ENCODE measurements around the gene LAPTM4A. TPM values are rescaled to one million over a fixed set of nuclear protein-coding genes. Genes with fewer than 3 reads are reported as not detected.
A peak's percentile ranks its signal among the peaks of the same experiment; 100 is the strongest.

LAPTM4A gene
- total RNA-seq (100 to 1,000 TPM in 2 of 5 donors, 10 to 100 TPM in 3; 38.5 to 238 (median 79.9) TPM), polyA plus RNA-seq (100 to 1,000 TPM in 2 of 3 donors, 10 to 100 TPM in 1; 77.6 to 123 (median 121) TPM)
- long read RNA-seq, donor 1, transcript LAPTM4A-201 (7 exons, 1,765 nt): major isoform, 88 of 130 reads
- long read RNA-seq, donor 1, partial matches to known transcripts: 41 of 130 reads
- long read RNA-seq, donor 1, other reads (novel, unspliced or antisense): 0 of 130 reads
- long read RNA-seq, donor 2, transcript LAPTM4A-201 (7 exons, 1,765 nt): major isoform, 156 of 196 reads
- long read RNA-seq, donor 2, partial matches to known transcripts: 39 of 196 reads
- long read RNA-seq, donor 2, other reads (novel, unspliced or antisense): 0 of 196 reads
- long read RNA-seq, donor 3, transcript LAPTM4A-201 (7 exons, 1,765 nt): major isoform, 87 of 129 reads
- long read RNA-seq, donor 3, partial matches to known transcripts: 40 of 129 reads
- long read RNA-seq, donor 3, other reads (novel, unspliced or antisense): 0 of 129 reads
- long read RNA-seq, donor 4, transcript LAPTM4A-201 (7 exons, 1,765 nt): major isoform, 10 of 21 reads
- long read RNA-seq, donor 4, partial matches to known transcripts: 11 of 21 reads
- long read RNA-seq, donor 4, other reads (novel, unspliced or antisense): 0 of 21 reads
- long read RNA-seq, donor 5, transcript LAPTM4A-201 (7 exons, 1,765 nt): major isoform, 160 of 229 reads
- long read RNA-seq, donor 5, transcript LAPTM4A-202 (3 exons, 487 nt): minor isoform, 5 of 229 reads
- long read RNA-seq, donor 5, partial matches to known transcripts: 64 of 229 reads
- long read RNA-seq, donor 5, other reads (novel, unspliced or antisense): 0 of 229 reads
- long read RNA-seq, donor 6: 0 reads
- long read RNA-seq, donor 7, transcript LAPTM4A-201 (7 exons, 1,765 nt): major isoform, 193 of 282 reads
- long read RNA-seq, donor 7, partial matches to known transcripts: 82 of 282 reads
- long read RNA-seq, donor 7, other reads (novel, unspliced or antisense): 6 of 282 reads
- long read RNA-seq, donor 8, transcript LAPTM4A-201 (7 exons, 1,765 nt): major isoform, 171 of 237 reads
- long read RNA-seq, donor 8, partial matches to known transcripts: 53 of 237 reads
- long read RNA-seq, donor 8, other reads (novel, unspliced or antisense): 11 of 237 reads
- long read RNA-seq, donor 9, transcript LAPTM4A-201 (7 exons, 1,765 nt): major isoform, 134 of 235 reads
- long read RNA-seq, donor 9, partial matches to known transcripts: 90 of 235 reads
- long read RNA-seq, donor 9, other reads (novel, unspliced or antisense): 8 of 235 reads
- long read RNA-seq, donor 10, transcript LAPTM4A-201 (7 exons, 1,765 nt): major isoform, 75 of 124 reads
- long read RNA-seq, donor 10, partial matches to known transcripts: 48 of 124 reads
- long read RNA-seq, donor 10, other reads (novel, unspliced or antisense): 0 of 124 reads

- intact Hi-C loops (cut with DNase I; ENCODE audit: low total_unique reads): no loop called here
- Histone ChIP-seq H3K4me1 (peaks cover 15 to 45% (median 32%) of the 10 kb centered on the region in 4 donors), H3K27me3 (peaks cover 0 to 5% (median 0%) of the 10 kb centered on the region in 3 donors), H3K27ac (peak within 1 kb of the TSS; percentile 92 to 99 (median 98)), H3K9me3 (no peaks in the 10 kb centered on the region), H3K4me3 (peak within 1 kb of the TSS; percentile 61 to 87 (median 77)), H3K36me3 (no peaks in the 10 kb centered on the region)
- TF ChIP-seq CTCF (IDR thresholded peaks at IDR 0.05) (peak in 2 of 7 experiments; percentile 7 to 38), POLR2A (IDR thresholded peaks at IDR 0.05) (peak in 2 of 4 donors; percentile 74 to 89), EP300 (IDR thresholded peaks at IDR 0.05) (peak; percentile 69), POLR2AphosphoS5 (IDR thresholded peaks at IDR 0.05) (peak; percentile 93 to 95 (median 94))
- DNase-seq: peak; percentile 99 to 100
- WGBS, 5 donors: 0% methylated on average over 30 to 45 of the region's 45 CpGs
These were observed at the start of gene LAPTM4A for GRCh38 chr2:20051532-20052228. LAPTM4A (minus strand) TSS chr2:20051628; CDS start chr2:20051520, 108 bp downstream.

- peaks cover 0 to 7% (median 0%) of the 10 kb centered on the region in 3 donors for H3K27me3 ChIP-seq
- H3K36me3 ChIP-seq: no peaks in the 10 kb centered on the region
- H3K4me1 ChIP-seq: peaks cover 0 to 6% (median 4%) of the 10 kb centered on the region in 4 donors
- intact Hi-C loops (cut with DNase I; ENCODE audit: low total_unique reads): no loop called here
- H3K4me3 ChIP-seq: no peak overlapping the region
- DNase-seq: no peak
- TF ChIP-seq POLR2A (IDR thresholded peaks at IDR 0.05): no peak
- TF ChIP-seq EP300 (IDR thresholded peaks at IDR 0.05): no peak
- no peak for TF ChIP-seq POLR2AphosphoS5 (IDR thresholded peaks at IDR 0.05)
- TF ChIP-seq CTCF (IDR thresholded peaks at IDR 0.05): no peak
- no peak overlapping the region for H3K27ac ChIP-seq
- peaks cover 0 to 9% (median 6%) of the 10 kb centered on the region in 4 donors for H3K9me3 ChIP-seq
- 78 to 87% (median 85%) methylated on average over 4 of the region's 4 CpGs for WGBS, 5 donors
These were observed 49.3 kb upstream of the LAPTM4A start for GRCh38 chr2:20100711-20101110.

GRCh38 chr2:20099780-20100179 is 48.4 kb upstream of the LAPTM4A start:
- H3K9me3 ChIP-seq: peaks cover 0 to 9% (median 6%) of the 10 kb centered on the region in 4 donors
- H3K27ac ChIP-seq: no peak overlapping the region
- peaks cover 0 to 6% (median under 1%) of the 10 kb centered on the region in 4 donors for H3K4me1 ChIP-seq
- no peak for DNase-seq
- no peaks in the 10 kb centered on the region for H3K36me3 ChIP-seq
- WGBS, 5 donors: 80 to 90% (median 84%) methylated on average over 6 of the region's 6 CpGs
- no peaks in the 10 kb centered on the region for H3K27me3 ChIP-seq
- no peak for TF ChIP-seq POLR2AphosphoS5 (IDR thresholded peaks at IDR 0.05)
- no peak for TF ChIP-seq POLR2A (IDR thresholded peaks at IDR 0.05)
- TF ChIP-seq CTCF (IDR thresholded peaks at IDR 0.05): no peak
- no peak for TF ChIP-seq EP300 (IDR thresholded peaks at IDR 0.05)
- intact Hi-C loops (cut with DNase I; ENCODE audit: low total_unique reads): no loop called here
- no peak overlapping the region for H3K4me3 ChIP-seq

All from stomach (tissue), 19 donors.